Activated CD8-positive, alpha-beta memory T cell treated with anti-CD3 and anti-CD28 coated beads for 4 hours (primary cell): ENCODE measurements around the gene SAMD4A.

Source experiments
- DNase-seq, 2 donors: peaks; one replicate each; pipeline ENCODE4 v3.0.0-alpha.2; 2020; ENCODE audit warnings: low read depth in 2 of 2

SAMD4A gene

DNA sequence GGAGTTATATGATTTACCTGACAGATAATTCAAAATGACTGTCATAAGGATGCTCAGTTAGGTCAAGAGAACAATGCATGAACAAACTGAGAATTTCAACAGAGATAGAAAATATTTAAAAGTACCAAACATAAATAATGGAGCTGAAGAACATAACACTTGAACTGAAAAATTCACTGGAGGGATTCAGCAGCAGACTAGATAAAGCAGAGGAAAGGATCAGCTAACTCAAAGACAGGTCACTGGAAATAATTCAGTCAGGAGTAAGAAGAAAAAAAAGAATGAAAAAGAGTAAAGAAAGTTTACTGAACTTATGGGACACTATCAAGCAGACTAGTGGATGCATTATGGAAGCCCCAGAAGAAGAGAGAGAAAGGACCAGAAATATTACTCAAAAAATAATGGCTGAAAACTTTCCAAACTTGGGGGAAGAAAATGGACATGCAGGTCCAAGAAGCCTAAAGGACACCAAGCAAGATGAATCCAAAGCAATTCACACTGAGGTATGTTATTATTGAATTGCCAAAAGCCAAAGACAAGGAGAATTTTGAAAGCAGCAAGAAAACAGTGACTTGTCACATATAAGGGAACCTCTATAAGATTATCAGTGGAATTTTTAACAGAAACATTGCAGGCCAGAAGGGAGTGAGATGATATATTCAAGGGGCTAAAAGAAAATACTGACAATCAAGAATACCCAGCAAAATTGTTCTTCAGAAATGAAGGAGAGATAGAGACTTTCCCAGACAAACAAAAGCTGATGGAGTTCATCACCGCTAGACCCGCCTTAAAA is 257.0 kb downstream of the SAMD4A start:
- DNase-seq = no peak

DNA sequence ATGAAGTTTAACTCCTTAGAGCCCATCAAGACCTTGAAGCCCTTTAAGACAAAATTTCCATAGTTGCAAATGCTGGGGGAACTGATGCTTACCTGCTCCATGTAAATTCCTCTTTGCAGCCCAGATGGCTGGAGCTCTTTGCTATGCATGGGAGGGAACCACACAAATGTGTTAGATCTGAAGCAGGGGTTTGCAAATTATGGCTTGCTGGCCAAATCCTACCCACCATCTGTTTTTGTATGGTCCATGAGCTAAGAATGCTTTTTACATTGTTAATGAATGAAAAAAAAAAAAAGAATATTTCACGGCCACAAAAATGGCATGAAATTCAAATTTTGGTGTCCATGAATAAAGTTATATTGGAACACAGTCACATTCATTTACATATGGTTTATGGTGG is 261.1 kb downstream of the SAMD4A start:
- DNase-seq = no peak

DNA sequence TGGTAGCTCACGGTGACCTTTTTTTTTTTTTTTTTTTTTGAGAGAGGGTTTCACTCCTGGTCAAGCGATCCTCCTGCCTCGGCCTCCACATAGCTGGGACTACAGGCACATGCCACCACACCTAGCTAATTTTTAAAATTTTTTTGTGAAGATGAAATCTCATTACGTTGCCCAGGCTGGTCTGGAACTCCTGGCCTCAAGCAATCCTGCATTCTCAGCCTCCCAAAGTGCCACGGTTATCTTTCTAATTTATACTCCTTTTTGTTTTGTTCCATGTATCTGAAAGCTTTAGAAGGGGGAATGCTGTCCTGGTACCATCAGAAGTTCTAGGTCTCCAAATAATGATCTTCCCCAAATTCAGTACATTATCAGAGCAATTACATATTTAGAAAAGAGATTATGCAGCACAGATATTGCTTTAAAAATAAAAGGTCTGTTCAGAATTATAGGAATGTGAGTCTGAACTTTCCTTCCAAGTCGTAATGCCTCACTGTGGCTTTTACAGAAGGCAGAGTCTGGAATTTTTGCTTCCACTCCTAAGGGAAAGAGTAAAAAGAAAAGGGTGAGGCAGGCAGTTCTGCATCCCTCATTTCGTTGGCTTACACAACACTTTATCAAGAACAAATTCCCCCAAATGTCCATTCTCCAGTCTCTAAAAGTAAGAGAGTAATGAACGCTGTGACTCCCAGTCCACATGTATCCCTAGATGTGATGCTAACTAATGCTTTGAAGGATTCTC is 262.7 kb downstream of the SAMD4A start:
- DNase-seq = no peak

DNA sequence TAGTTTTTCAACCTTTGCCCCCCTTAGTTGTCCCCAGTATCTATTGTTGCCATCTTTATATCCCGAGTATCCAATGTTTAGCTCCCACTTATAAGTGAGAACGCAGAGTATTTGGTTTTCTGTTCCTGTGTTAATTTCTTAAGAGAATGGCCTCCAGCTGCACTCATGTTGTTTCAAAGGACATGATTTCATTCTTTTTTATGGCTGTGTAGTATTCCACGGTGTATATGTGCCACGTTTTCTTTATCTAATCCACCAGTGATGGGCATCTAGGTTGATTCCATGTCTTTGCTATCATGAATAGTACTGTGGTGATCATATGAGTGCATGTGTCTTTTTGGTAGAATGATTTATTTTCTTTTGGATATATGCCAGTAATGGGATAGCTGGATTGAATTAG is 263.7 kb downstream of the SAMD4A start:
- DNase-seq = no peak

DNA sequence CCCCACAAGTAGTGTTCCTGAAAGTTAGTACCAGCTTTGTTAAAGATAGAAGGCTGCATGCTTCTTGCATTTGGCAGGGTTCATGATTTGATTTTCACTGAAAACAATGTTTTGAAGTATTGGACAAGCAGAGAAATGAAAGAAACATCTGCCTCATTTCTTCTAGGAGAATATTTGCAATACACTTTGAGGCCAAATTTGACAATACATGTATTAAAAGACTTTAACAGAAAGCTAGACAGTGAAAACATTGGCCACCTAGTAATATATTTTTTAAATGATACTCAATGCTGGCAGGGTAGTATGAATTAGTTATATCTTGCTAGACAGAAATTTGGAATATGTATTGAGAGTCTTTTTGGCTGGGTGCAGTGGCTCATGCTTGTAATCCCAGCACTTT is 267.2 kb downstream of the SAMD4A start:
- no peak for DNase-seq

DNA sequence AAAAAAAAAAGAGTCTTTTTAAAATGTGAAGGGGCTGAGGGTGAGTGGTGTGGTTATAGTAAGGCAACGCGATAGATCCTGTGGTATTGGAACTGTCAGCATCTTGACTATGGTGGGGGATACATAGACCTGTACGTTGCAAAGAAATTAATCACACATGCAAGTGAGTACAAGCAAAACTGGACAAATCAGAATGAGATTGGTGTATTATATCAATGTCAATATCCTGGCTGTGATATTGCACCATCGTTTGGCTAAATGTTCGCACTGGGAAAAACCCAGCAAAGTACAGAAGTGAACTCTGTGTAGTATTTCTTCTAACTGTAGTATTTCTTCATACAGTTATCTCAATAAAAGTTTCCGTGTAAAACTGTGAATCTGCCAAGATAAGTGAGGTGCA is 267.8 kb downstream of the SAMD4A start:
- no peak for DNase-seq

DNA sequence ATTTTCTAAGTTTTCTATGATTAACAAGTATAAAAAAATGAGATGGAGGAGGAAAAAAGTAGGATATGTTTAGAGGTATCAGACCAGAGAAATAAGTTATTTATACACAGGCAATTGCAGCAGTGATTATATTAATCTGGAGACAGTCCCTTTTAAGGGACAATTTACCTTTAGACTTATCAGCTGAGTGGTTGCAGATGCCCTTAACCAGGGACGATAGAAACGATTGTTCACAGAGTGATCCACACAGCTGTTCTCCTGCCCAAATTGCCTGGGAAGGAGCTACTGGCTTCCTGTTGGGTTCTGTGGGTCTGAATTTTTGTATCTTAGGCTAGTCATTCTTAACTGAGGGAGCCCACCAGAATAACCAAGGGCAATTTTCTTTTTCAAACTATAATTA is 269.3 kb downstream of the SAMD4A start:
- no peak for DNase-seq

DNA sequence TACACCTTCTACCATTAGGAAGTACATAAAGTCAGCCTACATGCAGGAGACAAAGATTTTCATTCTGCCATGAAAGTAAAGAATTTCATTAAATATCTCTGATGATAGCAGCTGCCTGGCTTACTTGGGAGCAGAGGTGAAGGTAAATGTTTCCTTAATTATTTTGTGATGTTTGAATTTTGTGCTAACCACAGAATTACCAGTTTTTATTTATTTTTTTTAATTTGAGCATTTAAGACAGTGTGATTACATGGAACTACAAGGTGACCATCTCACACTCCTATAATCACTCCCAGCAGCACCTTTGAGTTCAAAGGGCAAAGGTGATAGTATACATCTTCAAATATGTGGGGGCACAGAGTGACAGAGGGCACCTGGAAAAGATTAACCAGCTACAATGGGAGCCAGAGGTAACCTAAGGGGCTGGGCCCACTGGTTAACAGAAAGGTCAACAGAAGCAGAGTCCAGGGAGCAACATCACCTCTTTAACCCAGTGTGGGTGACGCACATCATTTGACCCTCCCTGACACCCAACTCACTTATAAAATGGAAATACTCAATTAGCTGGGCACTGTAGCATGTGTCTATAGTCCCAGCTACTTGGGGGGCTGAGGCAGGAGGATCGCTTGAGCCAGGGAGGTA is 270.7 kb downstream of the SAMD4A start:
- DNase-seq = no peak

DNA sequence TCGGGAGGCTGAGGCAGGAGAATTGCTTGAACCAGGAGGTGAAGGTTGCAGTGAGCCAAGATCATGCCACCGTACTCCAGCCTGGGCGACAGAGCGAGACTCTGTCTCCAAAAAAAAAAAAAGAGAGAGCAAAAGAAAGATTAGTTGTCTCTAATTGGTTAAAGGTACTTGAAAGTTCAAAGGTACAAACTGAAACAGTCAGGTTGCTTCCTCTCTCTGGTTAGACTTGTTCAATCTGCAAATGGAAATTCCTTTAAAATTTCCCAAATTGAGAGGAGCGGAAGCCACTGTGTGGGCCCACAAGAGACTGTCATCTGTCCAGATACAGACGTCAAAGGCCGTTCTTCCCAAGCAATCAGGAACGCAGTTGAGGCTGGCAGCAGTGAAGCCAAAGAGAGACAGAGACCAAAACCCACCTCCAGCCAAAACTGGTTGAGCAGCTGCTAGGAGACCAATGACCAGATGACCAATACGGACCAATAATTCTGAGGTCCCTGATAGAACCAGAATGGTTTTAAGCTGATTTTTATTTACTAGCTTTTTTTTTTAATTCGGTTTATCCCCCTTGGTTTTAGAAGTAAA is 272.1 kb downstream of the SAMD4A start:
- no peak for DNase-seq

DNA sequence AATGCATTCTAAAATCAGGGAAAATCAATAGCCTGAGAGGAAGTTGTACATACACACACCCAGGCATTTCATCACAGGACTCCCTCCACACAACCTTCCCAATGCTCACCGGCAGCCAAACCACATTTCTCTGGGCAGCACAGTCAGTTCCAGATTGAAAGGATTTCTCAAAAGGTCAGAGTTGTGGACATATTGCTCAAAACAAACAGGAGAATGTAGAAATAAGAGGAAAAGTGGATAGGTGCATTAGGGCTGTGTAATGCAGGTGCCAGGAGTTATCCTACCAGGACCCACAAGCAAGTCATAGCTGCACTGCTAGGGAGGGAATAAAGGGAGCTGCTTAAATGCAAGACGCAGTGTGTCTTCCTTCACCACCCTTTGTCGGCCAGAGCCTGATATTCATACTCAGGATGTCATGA is 272.8 kb downstream of the SAMD4A start:
- DNase-seq = no peak

DNA sequence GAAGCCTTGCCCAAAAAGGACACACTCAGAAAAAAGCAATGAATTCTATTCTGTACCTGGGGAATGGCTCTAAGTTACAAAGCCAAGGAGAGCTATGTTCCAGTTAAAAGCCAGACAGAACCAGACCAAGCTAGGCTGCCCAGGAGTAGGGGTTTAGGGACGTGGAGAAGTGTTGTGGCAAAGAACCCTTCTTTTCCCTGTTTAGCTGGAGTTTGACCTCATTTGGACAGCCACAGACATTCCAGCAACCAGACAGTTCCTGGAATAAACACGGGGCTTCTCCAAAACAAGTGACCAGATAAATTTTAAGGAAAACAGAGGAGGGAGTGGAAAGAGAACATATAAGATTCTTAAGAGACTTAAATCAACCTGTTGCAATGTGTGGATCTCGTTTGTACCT is 273.4 kb downstream of the SAMD4A start:
- no peak for DNase-seq

DNA sequence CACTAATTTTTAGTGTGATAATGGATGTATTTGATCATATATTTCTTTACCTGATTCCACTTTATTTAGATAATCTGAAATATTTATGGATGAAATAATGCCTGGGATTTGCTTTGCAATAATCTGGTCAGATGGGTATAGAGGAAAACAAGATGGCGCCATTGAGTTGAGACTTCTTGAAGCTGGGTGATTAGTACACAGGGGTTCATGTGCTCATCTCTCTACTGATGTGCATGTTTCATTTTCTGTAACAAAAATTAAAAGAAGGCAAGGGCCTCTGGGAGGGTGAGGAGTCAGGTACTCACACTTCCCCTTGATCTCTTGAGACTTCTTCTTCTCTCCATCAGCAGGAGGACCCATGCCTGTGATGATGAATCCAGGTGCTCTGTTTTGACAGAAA is 273.9 kb downstream of the SAMD4A start:
- no peak for DNase-seq
